ENCODE measurements around the gene PDE5A. TPM values are rescaled to one million over a fixed set of nuclear protein-coding genes. Genes with fewer than 3 reads are reported as not detected.
"Not testable (repeated sequence)": the region's sequence is repeated elsewhere in the genome, so short reads cannot be mapped to it uniquely, and the experiment has no call there.

PDE5A gene
- total RNA-seq, 1 donor from 2014 or later: 3.2 TPM

DNA sequence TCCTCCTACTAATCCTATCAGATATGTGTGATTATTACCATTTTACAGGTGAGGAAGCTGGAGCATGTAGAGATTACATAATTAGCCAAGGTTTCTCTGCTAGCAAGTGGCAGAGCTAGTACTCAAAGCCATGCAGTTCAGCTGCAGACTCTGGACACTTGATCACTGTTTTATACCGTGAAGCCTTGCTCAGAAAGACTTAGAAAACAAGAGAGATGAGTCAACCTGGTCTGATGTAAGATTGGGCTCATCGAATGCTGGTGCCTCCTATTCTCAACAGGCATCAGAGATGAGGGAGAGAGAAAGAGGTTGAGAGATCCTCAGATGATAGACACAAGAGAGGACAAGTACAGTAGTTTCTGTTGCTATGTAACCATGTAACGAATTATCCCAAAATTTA lies 19.0 kb upstream of the PDE5A start:
- DNase-seq: no peak
- Mint-ChIP-seq H3K4me1 (ENCODE audit: low read depth, unreplicated experiment) (peaks cover 6% of the 10 kb centered on the region), H3K9me3 (ENCODE audit: unreplicated experiment) (peaks cover 3% of the 10 kb centered on the region), H3K4me3 (ENCODE audit: unreplicated experiment) (no peak overlapping the region), H3K27me3 (ENCODE audit: unreplicated experiment) (peaks cover 2% of the 10 kb centered on the region), H3K27ac (ENCODE audit: unreplicated experiment) (no peak overlapping the region), H3K36me3 (ENCODE audit: unreplicated experiment) (no peaks in the 10 kb centered on the region)
- TF ChIP-seq, protein P1, sequence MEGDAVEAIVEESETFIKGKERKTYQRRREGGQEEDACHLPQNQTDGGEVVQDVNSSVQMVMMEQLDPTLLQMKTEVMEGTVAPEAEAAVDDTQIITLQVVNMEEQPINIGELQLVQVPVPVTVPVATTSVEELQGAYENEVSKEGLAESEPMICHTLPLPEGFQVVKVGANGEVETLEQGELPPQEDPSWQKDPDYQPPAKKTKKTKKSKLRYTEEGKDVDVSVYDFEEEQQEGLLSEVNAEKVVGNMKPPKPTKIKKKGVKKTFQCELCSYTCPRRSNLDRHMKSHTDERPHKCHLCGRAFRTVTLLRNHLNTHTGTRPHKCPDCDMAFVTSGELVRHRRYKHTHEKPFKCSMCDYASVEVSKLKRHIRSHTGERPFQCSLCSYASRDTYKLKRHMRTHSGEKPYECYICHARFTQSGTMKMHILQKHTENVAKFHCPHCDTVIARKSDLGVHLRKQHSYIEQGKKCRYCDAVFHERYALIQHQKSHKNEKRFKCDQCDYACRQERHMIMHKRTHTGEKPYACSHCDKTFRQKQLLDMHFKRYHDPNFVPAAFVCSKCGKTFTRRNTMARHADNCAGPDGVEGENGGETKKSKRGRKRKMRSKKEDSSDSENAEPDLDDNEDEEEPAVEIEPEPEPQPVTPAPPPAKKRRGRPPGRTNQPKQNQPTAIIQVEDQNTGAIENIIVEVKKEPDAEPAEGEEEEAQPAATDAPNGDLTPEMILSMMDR (IDR thresholded peaks at IDR 0.05; ENCODE audit: partially characterized antibody, unreplicated experiment): no peak

DNA sequence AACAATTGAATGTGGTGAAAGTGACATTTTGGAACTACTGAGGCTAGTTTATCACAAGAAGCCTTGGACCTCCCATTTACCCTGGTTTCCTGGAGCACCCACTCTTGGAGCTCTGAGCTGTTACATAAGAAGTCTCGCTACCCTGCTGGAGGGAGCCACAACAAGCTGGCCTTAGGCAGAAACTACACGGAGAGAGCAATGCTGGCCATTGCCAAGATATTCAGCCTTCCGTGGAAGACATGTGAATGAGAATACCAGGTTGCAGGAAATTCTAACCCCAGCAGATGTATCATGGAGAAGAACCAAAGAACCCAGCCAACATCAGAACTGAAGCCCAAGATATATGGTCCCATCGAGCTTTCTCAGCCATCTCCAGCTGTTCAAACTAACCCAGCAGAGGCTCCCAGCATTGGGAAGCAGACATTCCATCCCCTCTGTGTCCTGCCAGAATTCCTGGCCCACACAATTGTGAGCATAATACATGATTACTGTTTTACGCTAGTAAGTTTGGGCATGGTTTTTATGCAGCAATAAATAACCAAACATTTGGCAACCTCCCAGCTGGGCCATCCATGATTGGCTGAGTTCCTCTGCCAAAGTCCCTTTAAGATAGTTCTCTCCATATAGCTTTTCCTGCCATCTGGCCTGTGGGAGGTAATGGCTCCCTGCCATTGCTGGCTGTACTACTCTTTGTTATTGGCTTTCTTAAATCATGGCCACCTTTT lies 17.9 kb upstream of the PDE5A start:
- TF ChIP-seq, protein P1 (IDR thresholded peaks at IDR 0.05; ENCODE audit: partially characterized antibody, unreplicated experiment): no peak
- H3K36me3 Mint-ChIP-seq (ENCODE audit: unreplicated experiment): no peaks in the 10 kb centered on the region
- no peak overlapping the region for H3K27ac Mint-ChIP-seq (ENCODE audit: unreplicated experiment)
- H3K4me3 Mint-ChIP-seq (ENCODE audit: unreplicated experiment): no peak overlapping the region
- no peak for DNase-seq
- H3K4me1 Mint-ChIP-seq (ENCODE audit: low read depth, unreplicated experiment): peaks cover 6% of the 10 kb centered on the region
- H3K9me3 Mint-ChIP-seq (ENCODE audit: unreplicated experiment): peaks cover 3% of the 10 kb centered on the region
- peaks cover 2% of the 10 kb centered on the region for H3K27me3 Mint-ChIP-seq (ENCODE audit: unreplicated experiment)

GRCh38 chr4:119643306-119644042 lies 14.9 kb upstream of the PDE5A start:
- Mint-ChIP-seq H3K9me3 (ENCODE audit: unreplicated experiment) (no peaks in the 10 kb centered on the region), H3K27me3 (ENCODE audit: unreplicated experiment) (peaks cover 2% of the 10 kb centered on the region), H3K27ac (ENCODE audit: unreplicated experiment) (no peak overlapping the region), H3K4me3 (ENCODE audit: unreplicated experiment) (no peak overlapping the region), H3K36me3 (ENCODE audit: unreplicated experiment) (no peaks in the 10 kb centered on the region), H3K4me1 (ENCODE audit: low read depth, unreplicated experiment) (peaks cover 5% of the 10 kb centered on the region)
- TF ChIP-seq, protein P1 (IDR thresholded peaks at IDR 0.05; ENCODE audit: partially characterized antibody, unreplicated experiment): no peak
- no peak for DNase-seq

GRCh38 chr4:119641765-119642164 lies 13.2 kb upstream of the PDE5A start:
- TF ChIP-seq, protein P1 (IDR thresholded peaks at IDR 0.05; ENCODE audit: partially characterized antibody, unreplicated experiment): no peak
- Mint-ChIP-seq H3K27me3 (ENCODE audit: unreplicated experiment) (peaks cover 3% of the 10 kb centered on the region), H3K4me3 (ENCODE audit: unreplicated experiment) (no peak overlapping the region), H3K27ac (ENCODE audit: unreplicated experiment) (no peak overlapping the region), H3K36me3 (ENCODE audit: unreplicated experiment) (no peaks in the 10 kb centered on the region), H3K9me3 (ENCODE audit: unreplicated experiment) (no peaks in the 10 kb centered on the region), H3K4me1 (ENCODE audit: low read depth, unreplicated experiment) (no peaks in the 10 kb centered on the region)
- no peak for DNase-seq

DNA sequence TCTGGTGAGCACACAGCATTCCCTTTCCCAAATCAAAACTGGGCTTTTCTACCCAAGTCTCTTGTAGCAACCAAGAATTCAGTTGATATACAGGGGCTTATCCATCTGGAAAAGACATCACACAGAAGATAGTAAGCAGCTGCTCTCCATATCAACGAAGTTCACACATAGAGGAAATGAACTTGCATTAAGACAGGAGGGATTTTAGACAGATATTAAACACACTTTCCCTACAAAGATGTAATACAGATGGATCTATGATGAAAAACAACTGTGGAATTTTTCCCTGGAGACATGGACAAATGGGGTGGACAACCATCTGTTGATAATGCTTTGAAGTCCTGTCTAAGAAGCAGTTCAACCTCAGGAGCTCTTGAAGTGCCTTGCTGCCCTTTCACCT lies 9.8 kb upstream of the PDE5A start:
- Mint-ChIP-seq H3K4me1 (ENCODE audit: low read depth, unreplicated experiment) (no peaks in the 10 kb centered on the region), H3K4me3 (ENCODE audit: unreplicated experiment) (no peak overlapping the region), H3K9me3 (ENCODE audit: unreplicated experiment) (no peaks in the 10 kb centered on the region), H3K36me3 (ENCODE audit: unreplicated experiment) (no peaks in the 10 kb centered on the region), H3K27me3 (ENCODE audit: unreplicated experiment) (peaks cover 1% of the 10 kb centered on the region), H3K27ac (ENCODE audit: unreplicated experiment) (no peak overlapping the region)
- DNase-seq: no peak
- TF ChIP-seq, protein P1 (IDR thresholded peaks at IDR 0.05; ENCODE audit: partially characterized antibody, unreplicated experiment): no peak

DNA sequence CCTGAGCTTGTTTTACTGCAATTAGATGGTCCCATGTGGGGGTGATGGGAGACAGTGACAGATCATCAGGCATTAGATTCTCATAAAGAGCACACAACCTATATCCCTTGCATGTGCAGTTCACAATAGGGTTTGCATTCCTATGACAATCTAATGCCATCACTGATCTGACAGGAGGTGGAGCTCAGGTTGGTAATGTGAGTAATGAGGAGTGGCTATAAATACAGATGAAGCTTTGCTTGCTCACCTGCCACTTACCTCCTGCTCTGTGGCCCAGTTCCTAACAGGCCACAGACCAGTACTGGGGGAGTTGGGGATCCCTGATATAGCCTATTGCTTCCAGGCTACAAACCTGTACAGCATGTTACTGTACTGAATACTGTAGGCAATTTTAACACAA lies 8.2 kb upstream of the PDE5A start:
- H3K4me1 Mint-ChIP-seq (ENCODE audit: low read depth, unreplicated experiment); H3K27ac Mint-ChIP-seq (ENCODE audit: unreplicated experiment); H3K36me3 Mint-ChIP-seq (ENCODE audit: unreplicated experiment); DNase-seq; H3K4me3 Mint-ChIP-seq (ENCODE audit: unreplicated experiment); H3K27me3 Mint-ChIP-seq (ENCODE audit: unreplicated experiment); H3K9me3 Mint-ChIP-seq (ENCODE audit: unreplicated experiment): not testable (repeated sequence)
